Glutamatergic neuron (in vitro differentiated cells): ENCODE results near the gene FBXO34. TPM values are rescaled to one million over a fixed set of nuclear protein-coding genes. Genes with fewer than 3 reads are reported as not detected.

Source experiments
- DNase-seq: peaks from one replicate; pipeline ENCODE4 v3.0.0; 2022
- H3K27ac Mint-ChIP-seq: one replicate; pipeline ENCODE4 v1.8.0; 2020; ENCODE audit warnings: mild to moderate bottlenecking, mixed read lengths, inconsistent platforms; ENCODE audit not compliant: unreplicated experiment
- H3K27me3 Mint-ChIP-seq: one replicate; pipeline ENCODE4 v1.8.0; 2020; ENCODE audit warnings: mild to moderate bottlenecking, moderate library complexity, mixed read lengths, inconsistent platforms; ENCODE audit not compliant: unreplicated experiment
- H3K36me3 Mint-ChIP-seq: one replicate; pipeline ENCODE4 v1.8.0; 2020; ENCODE audit warnings: mild to moderate bottlenecking, mixed read lengths, inconsistent platforms; ENCODE audit not compliant: unreplicated experiment
- H3K4me1 Mint-ChIP-seq: one replicate; pipeline ENCODE4 v1.8.0; 2020; ENCODE audit warnings: mild to moderate bottlenecking, low read depth, mixed read lengths, inconsistent platforms; ENCODE audit not compliant: unreplicated experiment
- H3K4me3 Mint-ChIP-seq: one replicate; pipeline ENCODE4 v1.8.0; 2020; ENCODE audit warnings: mild to moderate bottlenecking, mixed read lengths, inconsistent platforms; ENCODE audit not compliant: unreplicated experiment
- H3K9me3 Mint-ChIP-seq: one replicate; pipeline ENCODE4 v1.8.0; 2020; ENCODE audit warnings: mild to moderate bottlenecking, moderate library complexity, mixed read lengths, inconsistent platforms; ENCODE audit not compliant: unreplicated experiment
- total RNA-seq: library from RNA; stranded (reverse); fragmentation: NEBNext Ultra II Directional; extraction: Animal tissue kit (Norgen Biotek cat#: 25700); gene quantifications from one replicate; pipeline ENCODE4 v1.2.1, GENCODE V29; 2021; ENCODE audit not compliant: unreplicated experiment
- TF ChIP-seq, protein P1 (sequence below): fragments of 200-600 bp; sonication (generic); IDR thresholded peaks from one replicate; pipeline ENCODE4 v1.5.0; 2021; ENCODE audit not compliant: partially characterized antibody, unreplicated experiment

The FBXO34 gene
- total RNA-seq, 1 donor from 2014 or later = 13.6 TPM

DNA sequence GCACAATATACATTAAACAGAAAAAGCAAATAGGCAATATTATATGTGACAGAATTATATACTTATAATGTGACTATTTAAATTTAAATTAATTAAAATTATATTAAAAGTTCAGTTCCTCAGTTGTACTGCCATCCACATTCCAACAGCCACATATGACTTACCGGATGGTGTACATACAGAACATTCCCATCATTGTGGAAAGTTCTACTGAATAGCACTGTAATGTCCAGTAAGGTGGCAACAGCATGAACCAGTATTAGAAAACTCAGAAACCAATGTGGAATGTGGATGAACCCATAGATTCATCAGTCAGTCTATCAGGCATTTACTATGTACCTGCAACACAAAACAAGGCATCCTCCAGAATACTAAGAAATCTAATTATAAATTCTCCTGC lies 128.0 kb downstream of the FBXO34 start:
- H3K9me3 Mint-ChIP-seq = peaks cover 1% of the 10 kb centered on the region
- TF ChIP-seq, protein P1, sequence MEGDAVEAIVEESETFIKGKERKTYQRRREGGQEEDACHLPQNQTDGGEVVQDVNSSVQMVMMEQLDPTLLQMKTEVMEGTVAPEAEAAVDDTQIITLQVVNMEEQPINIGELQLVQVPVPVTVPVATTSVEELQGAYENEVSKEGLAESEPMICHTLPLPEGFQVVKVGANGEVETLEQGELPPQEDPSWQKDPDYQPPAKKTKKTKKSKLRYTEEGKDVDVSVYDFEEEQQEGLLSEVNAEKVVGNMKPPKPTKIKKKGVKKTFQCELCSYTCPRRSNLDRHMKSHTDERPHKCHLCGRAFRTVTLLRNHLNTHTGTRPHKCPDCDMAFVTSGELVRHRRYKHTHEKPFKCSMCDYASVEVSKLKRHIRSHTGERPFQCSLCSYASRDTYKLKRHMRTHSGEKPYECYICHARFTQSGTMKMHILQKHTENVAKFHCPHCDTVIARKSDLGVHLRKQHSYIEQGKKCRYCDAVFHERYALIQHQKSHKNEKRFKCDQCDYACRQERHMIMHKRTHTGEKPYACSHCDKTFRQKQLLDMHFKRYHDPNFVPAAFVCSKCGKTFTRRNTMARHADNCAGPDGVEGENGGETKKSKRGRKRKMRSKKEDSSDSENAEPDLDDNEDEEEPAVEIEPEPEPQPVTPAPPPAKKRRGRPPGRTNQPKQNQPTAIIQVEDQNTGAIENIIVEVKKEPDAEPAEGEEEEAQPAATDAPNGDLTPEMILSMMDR = no peak
- no peaks in the 10 kb centered on the region for H3K36me3 Mint-ChIP-seq
- H3K27ac Mint-ChIP-seq = no peak overlapping the region
- DNase-seq = no peak
- no peaks in the 10 kb centered on the region for H3K4me1 Mint-ChIP-seq
- no peaks in the 10 kb centered on the region for H3K27me3 Mint-ChIP-seq
- no peak overlapping the region for H3K4me3 Mint-ChIP-seq

DNA sequence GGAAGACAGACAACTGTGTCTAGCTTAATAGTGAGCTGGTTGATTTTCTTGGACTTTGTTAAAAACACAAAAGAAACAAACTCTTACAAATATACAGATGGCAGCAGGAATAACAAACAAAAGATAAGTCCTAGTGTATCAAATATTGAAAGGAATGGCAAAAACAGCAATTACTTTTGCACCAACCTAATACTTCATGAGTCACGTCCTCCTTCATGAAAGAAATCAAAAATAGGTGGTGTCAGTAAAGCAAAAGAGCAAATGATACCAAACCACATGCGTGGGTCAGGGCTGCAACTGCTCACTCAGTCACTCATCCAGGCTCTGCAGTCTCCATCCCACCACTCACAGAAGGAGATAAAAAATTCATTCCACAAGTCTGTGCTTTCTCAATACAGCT lies 128.6 kb downstream of the FBXO34 start:
- Mint-ChIP-seq H3K36me3 (no peaks in the 10 kb centered on the region), H3K4me3 (no peak overlapping the region), H3K27ac (no peak overlapping the region), H3K4me1 (no peaks in the 10 kb centered on the region), H3K9me3 (peaks cover 1% of the 10 kb centered on the region), H3K27me3 (no peaks in the 10 kb centered on the region)
- TF ChIP-seq, protein P1 = no peak
- no peak for DNase-seq

DNA sequence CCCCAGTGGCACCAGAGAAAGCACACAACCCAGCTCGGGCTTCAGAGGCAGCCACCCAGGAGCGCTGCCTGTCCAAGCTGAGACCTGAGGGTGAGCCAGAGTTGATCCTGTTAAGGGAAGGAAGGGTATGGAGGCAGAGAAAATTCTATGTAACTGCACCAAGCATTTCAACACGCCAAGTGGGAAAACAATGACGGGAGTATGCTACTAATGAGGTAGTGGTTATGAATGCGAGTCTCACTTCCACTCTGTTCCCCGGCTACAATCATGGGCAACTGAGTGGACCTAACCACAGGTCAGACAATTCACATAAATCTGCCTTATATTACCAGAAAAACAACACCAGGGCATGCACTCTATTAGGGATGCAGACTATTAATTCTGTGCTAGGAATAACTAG lies 130.5 kb downstream of the FBXO34 start:
- no peak overlapping the region for H3K27ac Mint-ChIP-seq
- peaks cover 2% of the 10 kb centered on the region for H3K4me1 Mint-ChIP-seq
- H3K36me3 Mint-ChIP-seq = no peaks in the 10 kb centered on the region
- no peak overlapping the region for H3K4me3 Mint-ChIP-seq
- no peaks in the 10 kb centered on the region for H3K9me3 Mint-ChIP-seq
- TF ChIP-seq, protein P1 = no peak
- no peak for DNase-seq
- no peaks in the 10 kb centered on the region for H3K27me3 Mint-ChIP-seq

Other genes starting within 250 kb of the FBXO34 start
- gene WDHD1, start 244.3 kb upstream of the FBXO34 start, total RNA-seq = 13.9 TPM
- 39.1 TPM for gene SOCS4, start 244.2 kb upstream of the FBXO34 start, total RNA-seq
- 97.9 TPM for gene MAPK1IP1L, start 219.8 kb upstream of the FBXO34 start, total RNA-seq
- gene LGALS3, start 142.2 kb upstream of the FBXO34 start, total RNA-seq = not detected
- gene DLGAP5, start 79.8 kb upstream of the FBXO34 start, total RNA-seq = 8.2 TPM
- 13.5 TPM for gene ATG14, start 140.4 kb downstream of the FBXO34 start, total RNA-seq
- not detected for gene TBPL2, start 169.2 kb downstream of the FBXO34 start, total RNA-seq